HuH-7 (cell line): ENCODE results near the gene NUDT8.
"Not testable (repeated sequence)": the region's sequence is repeated elsewhere in the genome, so short reads cannot be mapped to it uniquely, and the experiment has no call there.

Experiments
- DNase-seq: peaks from one replicate; pipeline ENCODE4 v3.0.0; 2011; ENCODE audit warnings: low spot score

The NUDT8 gene

GRCh38 chr11:67611704-67612587, 17.8 kb downstream of the NUDT8 start:
- DNase-seq: no peak

- no peak for DNase-seq
Observed at GRCh38 chr11:67611165-67611564, 18.6 kb downstream of the NUDT8 start.

DNA sequence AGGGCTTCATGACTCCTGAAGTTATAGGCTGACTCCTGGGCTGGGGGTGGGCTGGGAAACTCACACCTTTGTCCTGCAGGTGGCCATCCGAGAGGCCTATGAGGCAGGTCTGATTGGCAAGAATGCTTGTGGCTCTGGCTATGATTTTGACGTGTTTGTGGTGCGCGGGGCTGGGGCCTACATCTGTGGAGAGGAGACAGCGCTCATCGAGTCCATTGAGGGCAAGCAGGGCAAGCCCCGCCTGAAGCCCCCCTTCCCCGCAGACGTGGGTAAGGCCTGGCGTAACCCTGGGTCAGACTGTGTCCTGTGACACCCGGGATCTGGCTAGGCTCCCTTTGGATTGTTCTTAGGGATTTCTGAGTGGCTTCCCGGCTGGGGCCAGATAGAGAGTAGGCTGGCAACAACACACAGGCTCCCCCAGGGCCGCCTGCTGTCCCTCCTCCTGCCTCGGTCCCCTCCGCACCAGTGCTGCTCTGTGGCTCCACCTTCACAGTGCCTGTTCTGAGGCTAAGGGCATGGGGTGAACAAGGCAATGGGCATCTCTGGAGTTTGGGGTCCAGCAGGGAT, 19.4 kb downstream of the NUDT8 start:
- DNase-seq: no peak

- DNase-seq: no peak
Observed at GRCh38 chr11:67609316-67609715, 20.4 kb downstream of the NUDT8 start.

DNA sequence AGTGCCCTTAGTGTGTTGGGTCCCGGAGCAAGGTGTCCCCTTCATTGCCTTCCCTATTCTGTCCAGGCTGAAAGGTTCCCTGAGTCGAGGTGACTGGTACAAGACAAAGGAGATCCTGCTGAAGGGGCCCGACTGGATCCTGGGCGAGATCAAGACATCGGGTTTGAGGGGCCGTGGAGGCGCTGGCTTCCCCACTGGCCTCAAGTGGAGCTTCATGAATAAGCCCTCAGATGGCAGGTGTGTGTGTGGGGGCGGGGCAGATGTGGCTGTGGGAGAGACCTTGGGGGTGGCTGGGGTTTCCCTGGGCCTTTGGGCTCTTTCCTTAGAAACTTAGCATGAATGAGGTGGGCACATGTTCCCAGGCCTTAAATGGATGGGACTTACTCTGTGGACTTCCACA, 21.3 kb downstream of the NUDT8 start:
- DNase-seq: no peak

DNA sequence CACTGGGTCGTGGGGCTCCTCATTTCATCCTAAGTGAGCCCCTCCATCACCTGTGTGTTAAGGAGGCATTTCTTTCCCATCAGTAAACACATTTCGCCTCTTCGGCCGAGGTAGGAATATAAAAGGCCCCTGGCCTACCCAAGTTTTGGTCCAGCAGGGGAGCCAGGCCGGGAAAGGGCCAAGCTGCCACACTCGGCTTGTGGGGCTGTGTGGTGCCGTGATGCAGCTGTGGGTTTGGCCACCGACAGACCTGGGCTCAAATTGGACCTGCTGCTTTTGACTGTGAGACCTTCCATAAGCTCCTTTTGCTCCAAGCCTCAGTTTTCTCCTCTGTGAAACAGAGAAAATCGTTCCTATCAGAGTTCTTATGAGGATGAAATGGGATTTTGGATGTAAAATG, 22.2 kb downstream of the NUDT8 start:
- no peak for DNase-seq

- DNase-seq: peak; percentile 100
Observed at GRCh38 chr11:67606492-67607295, 23.0 kb downstream of the NUDT8 start, which contains the start of gene NDUFV1. NDUFV1 (plus strand) TSS chr11:67606936; CDS start chr11:67607005, 69 bp downstream.

DNA sequence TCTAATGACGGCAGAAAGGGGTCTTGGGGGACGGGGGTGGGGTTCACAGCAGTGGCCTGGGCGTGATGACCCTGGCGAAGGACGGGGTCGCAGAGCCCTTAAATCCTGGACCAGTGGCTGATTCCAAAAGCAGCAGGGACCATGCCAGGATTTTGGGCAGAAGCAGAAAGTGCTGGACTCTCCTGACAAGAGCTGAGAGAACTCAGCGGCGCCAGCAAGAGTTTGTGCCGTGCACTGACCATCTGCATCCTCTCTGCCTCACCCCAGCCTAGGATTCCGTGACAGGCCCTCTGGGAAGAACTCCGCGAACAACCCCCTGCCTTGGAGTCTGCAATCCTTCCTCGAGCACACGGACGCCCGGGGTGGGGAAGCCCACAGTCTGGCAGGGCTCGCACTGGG, 23.6 kb downstream of the NUDT8 start:
- DNase-seq: peak; percentile 87

DNA sequence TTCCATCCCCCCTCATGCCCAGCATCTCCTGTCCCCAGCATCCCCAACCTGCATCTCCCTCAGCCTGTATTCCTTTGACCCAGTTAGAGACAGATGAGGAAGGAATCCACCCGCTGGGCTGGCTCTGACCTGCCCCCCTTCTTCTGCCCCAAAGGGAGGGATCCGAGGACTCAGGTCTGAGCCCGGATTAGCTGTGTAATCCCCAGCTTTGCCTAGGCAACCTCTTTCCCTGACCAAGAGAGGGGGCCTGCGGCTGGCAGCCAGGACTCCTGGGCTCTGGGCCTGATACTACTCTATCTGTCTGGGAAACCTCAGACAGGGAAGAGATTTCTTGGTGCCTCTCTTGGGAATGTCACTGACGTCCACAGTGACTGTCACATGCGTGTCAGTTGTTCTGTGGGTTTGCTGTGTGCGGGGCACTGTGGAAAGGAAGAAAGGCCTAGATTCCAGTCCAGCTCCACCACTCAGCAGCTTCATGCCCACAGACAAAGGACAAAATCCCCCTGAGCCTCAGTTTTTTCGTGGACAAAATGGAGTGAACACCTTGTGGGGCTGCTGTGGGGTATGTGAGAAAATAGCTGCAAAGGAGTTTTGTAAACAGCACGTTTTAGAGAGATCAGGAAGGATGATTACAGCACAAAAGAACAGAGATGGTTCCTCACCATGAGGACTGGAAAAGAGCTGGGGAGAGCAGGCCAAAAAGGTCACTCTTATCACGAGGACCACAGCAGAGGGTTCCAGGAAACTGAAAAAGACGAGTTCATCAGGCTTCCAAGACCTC, 24.3 kb downstream of the NUDT8 start:
- no peak for DNase-seq

DNA sequence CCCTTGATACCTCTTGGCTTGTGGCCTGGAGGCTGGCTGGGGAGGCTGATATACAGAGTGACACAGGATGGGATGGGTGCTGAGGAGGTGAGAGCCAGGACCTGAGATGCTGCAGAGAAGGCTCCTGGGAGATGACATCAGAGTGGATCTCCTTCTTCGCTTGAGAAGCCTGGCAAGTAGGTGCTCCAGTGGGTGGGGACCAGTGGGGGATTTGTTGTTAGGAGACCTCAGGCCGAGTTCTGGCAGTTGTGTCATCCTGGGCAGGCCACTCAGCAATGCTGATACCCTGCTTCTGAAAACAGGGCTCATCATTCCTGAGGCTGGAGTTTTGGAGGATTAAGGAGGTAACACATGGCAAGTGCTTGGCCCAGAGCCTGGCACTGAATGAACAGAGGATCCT, 24.9 kb downstream of the NUDT8 start:
- no peak for DNase-seq

GRCh38 chr11:67604119-67604518, 25.6 kb downstream of the NUDT8 start:
- DNase-seq: not testable (repeated sequence)

- no peak for DNase-seq
Observed at GRCh38 chr11:67601098-67601497, 28.6 kb downstream of the NUDT8 start.

GRCh38 chr11:67600324-67601029, 29.3 kb downstream of the NUDT8 start:
- DNase-seq: no peak

GRCh38 chr11:67599149-67599548, 30.6 kb downstream of the NUDT8 start:
- DNase-seq: no peak

- not testable (repeated sequence) for DNase-seq
Observed at GRCh38 chr11:67597963-67598362, 31.8 kb downstream of the NUDT8 start.

DNA sequence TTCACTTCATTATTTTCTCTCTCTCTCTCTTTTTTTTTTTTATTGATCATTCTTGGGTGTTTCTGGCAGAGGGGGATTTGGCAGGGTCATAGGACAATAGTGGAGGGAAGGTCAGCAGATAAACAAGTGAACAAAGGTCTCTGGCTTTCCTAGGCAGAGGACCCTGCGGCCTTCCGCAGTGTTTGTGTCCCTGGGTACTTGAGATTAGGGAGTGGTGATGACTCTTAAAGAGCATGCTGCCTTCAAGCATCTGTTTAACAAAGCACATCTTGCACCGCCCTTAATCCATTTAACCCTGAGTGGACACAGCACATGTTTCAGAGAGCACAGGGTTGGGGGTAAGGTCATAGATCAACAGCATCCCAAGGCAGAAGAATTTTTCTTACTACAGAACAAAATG, 32.3 kb downstream of the NUDT8 start:
- not testable (repeated sequence) for DNase-seq

DNA sequence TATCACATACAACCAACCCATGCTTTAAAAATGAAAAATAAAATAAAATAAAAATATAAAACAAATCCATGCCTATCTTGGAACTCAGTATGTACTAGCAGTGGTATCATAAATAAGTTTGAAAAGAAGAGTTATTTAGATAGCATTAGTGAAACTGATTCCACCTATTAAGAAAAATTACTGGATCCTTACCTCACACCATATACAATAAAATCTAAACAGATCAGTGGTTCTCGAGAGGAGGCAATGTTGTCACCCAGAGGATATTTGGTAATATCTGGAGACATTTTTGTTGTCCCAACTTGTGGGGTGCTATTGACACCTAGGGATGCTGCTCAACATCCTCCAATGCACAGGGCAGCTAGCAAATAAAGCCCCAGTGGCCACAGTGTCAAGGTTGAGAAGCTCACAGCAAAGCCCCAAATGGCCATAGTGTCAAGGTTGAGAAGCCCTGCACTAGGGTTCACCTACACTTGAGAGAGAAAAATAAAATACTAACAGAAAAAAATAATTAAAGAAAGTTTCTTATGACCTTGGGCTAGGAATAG, 32.9 kb downstream of the NUDT8 start:
- DNase-seq: no peak

- no peak for DNase-seq
Observed at GRCh38 chr11:67594480-67594879, 35.3 kb downstream of the NUDT8 start.

GRCh38 chr11:67593565-67593905, 36.2 kb downstream of the NUDT8 start:
- DNase-seq: no peak

DNA sequence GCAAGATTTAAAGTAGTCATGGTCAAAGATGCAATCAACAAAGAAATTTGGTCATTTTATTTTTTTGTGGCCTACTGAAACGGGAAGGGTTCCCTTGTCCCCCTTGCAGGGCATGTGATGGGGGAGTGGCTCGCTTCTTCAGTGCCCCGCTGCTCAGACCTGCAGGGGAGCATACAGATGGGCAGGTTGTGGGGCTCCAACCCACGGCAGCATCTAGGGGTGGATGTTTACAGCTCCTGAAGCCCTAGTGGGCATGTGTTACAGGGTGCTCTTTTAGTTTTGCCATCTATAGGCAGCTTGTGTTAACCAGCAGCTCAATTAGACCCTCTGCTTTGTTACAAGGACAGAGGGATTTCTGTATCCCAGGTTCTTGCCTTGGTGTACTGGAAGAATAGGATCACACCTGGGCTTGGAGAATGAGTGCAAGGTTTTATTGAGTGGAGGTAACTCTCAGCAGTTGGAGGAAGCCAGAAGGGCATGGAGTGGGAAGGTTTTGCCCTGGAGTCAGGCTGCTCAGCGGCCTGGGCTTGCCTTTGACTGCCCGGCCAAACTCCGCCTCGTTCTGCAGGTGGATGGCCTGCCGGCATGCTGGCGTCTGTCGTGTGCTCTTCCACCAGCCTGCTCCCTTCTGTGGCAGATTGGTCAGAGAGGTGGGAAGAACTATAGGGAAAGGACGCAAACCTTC, 36.7 kb downstream of the NUDT8 start:
- no peak for DNase-seq
